ENCODE measurements around the gene NOTCH1.
"Not testable (repeated sequence)": the region's sequence is repeated elsewhere in the genome, so short reads cannot be mapped to it uniquely, and the experiment has no call there.

Gene NOTCH1

GRCh38 chr9:136563646-136564325 is 17.9 kb upstream of the NOTCH1 start:
- no peak for TF ChIP-seq POLR2A (IDR thresholded peaks at IDR 0.05; ENCODE audit: low read depth, low read length)
- DNase-seq (ENCODE audit: insufficient read length, low spot score) (no peak), FAIRE-seq (no peak)

DNA sequence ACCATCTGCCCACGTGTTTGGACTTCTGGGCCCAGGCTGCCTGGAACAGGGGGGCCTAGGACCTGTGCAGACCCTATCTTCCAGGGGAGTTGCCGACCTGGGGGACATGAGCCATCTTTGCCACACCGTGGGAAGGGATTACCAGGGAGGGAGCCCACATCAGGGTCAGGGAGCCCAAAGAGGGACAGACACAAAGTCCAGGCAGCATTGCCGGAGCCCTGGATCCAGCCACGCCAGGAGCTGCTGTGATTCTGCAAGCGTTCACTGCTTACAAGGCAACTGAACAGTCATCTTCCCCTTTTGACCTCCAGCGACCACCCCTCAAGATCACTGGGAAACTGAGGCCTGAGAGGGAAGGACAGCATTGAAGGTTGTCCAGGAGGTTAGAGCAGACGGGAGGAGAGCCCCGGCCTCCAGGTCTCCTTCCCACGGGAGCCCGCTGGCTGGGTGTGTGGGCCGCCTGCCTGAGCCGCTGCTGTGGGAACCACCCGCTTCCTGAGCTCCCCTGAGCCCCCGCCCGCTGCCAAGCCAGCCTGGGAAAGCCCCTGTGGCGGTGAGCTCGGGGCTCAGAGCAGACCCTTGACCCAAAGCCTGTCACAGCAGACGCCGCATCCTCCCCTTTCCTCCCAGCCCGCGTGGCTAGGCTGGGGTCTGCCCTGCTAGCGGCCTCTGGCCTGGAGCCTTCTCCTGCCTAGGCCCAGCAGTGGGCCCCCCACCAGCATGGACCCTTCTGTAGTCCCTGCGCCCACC is 17.1 kb upstream of the NOTCH1 start:
- no peak for FAIRE-seq
- no peak for DNase-seq (ENCODE audit: insufficient read length, low spot score)
- no peak for TF ChIP-seq POLR2A (IDR thresholded peaks at IDR 0.05; ENCODE audit: low read depth, low read length)

DNA sequence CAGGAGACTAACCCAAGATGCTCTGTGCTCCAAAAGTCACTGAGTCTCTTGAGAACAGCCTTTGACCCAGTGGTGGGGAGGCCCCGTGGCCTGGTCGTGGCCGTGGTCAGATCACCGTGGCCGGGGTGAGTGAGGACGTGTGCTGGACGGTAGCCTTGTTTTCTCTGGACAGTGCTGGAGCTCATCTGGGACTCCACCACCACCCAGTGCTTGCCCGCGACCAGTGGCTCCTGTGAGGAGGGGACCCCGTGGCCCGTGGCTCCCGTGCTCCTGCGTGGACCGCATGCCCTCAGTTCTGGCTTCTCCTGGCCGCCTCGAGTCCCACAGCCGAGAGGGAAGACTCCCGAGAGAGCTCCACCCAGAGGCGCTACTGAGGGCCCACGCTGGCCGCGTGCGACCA is 15.9 kb upstream of the NOTCH1 start:
- TF ChIP-seq POLR2A (IDR thresholded peaks at IDR 0.05; ENCODE audit: low read depth, low read length), result no peak
- DNase-seq (ENCODE audit: insufficient read length, low spot score) (no peak), FAIRE-seq (no peak)

- no peak for FAIRE-seq
- no peak for TF ChIP-seq POLR2A (IDR thresholded peaks at IDR 0.05; ENCODE audit: low read depth, low read length)
- no peak for DNase-seq (ENCODE audit: insufficient read length, low spot score)
These were observed 14.7 kb upstream of the NOTCH1 start for GRCh38 chr9:136560586-136560985.

GRCh38 chr9:136559371-136559770 is 13.5 kb upstream of the NOTCH1 start:
- DNase-seq (ENCODE audit: insufficient read length, low spot score), result not testable (repeated sequence)

DNA sequence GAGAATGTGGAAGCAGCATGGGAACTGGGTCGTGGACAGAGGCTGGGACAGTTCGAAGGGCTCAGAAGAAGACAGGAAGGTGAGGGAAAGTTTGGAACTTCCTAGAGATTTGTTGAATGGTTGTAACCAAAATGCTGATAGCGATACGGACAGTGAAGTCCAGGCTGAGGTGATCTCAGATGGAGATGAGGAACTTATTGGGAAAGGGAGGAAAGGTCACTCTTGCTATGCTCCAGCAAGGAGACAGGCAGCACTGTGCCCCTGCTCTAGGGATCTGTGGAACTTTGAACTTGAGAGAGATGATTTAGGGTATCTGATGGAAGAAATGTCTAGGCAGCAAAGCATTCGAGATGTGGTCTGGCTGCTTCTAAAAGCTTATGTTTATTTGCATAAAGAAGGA is 13.0 kb upstream of the NOTCH1 start:
- DNase-seq (ENCODE audit: insufficient read length, low spot score); FAIRE-seq: not testable (repeated sequence)

More at GRCh38 chr9:136559371-136559770, 13.5 kb upstream of the NOTCH1 start:
- not testable (repeated sequence) for FAIRE-seq

DNA sequence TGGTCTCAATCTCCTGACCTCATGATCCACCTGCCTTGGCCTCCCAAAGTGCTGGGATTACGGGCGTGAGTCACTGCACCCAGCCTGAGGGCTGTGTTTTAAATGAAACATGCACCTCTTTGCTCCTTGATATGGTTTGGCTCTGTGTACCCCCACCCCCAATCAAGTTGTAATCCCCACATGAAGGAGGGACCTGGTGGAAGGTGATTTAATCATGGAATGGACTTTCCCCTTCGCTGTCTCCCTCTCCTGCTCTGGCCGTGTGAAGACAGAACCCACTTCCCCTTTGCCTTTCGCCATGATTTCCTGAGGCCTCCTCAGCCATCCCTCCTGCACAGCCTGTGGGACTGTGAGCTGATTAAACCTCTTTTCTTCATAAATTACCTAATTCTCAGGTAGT is 12.5 kb upstream of the NOTCH1 start:
- TF ChIP-seq POLR2A (IDR thresholded peaks at IDR 0.05; ENCODE audit: low read depth, low read length), result no peak
- DNase-seq (ENCODE audit: insufficient read length, low spot score) (no peak), FAIRE-seq (no peak)

DNA sequence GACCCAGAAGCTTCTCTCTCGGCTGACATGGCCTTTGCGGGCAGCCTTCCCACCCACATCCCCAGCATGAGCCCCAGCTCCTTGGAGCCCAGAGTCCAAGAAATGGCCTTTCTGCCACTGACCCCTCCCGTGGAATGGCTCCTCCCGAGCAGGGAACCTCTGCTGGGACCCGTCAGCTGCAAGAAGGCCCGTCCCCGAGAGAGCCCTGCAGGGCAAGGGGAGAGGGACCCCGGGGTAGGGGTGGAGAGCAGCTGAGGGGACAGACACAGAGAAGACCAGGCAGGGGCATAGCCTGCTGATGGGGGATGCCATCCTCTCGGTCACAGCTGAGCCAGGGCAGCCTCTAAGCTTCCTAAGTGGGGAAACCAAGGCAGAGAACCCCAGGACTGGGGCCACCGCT is 11.2 kb upstream of the NOTCH1 start:
- TF ChIP-seq POLR2A (IDR thresholded peaks at IDR 0.05; ENCODE audit: low read depth, low read length), result no peak
- DNase-seq (ENCODE audit: insufficient read length, low spot score), result no peak

GRCh38 chr9:136556166-136556565 is 10.3 kb upstream of the NOTCH1 start:
- FAIRE-seq (no peak), DNase-seq (ENCODE audit: insufficient read length, low spot score) (no peak)
- TF ChIP-seq POLR2A (IDR thresholded peaks at IDR 0.05; ENCODE audit: low read depth, low read length), result no peak

More for the DNA sequence above, 11.2 kb upstream of the NOTCH1 start:
- FAIRE-seq, result no peak

DNA sequence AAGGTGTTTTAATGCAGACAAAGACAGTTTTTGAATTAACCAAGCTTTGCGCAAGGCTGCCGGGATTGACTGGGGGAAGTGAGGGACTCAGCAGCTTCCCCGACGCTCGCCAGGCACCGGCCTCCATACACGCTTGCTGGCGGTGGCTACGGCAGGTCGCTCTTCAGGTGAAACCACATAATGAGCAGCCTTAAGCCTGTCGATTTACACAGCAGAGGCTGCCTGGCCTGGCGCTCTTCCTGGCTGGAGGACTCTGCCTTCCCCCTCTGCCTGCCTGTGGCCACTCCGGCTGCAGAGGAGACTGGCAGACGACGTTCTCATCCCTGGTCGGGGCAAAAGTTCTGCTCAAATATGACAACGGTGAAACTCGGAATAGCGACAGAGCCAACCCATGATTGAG is 9.0 kb upstream of the NOTCH1 start:
- DNase-seq (ENCODE audit: insufficient read length, low spot score) (no peak), FAIRE-seq (no peak)
- TF ChIP-seq POLR2A (IDR thresholded peaks at IDR 0.05; ENCODE audit: low read depth, low read length), result no peak

DNA sequence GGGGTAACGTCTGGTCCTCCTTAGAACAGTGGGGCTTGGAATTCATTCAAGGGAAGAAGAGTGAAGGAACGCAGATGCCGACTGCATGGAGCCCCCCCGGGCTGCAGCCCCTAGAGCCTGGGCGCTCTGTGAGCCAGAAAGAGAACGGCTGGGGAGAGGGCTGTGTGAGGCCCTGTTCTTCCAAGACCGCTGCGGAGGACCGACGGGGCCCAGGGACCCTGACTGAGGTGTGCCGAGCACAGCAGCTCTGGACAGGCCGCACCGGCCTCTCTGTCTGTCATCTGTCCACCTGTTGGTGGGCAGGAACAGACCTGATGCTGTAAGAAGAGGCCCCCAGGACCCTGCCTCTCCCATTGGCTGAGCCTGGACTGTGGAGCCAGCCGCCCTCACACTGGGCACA is 7.7 kb upstream of the NOTCH1 start:
- DNase-seq (ENCODE audit: insufficient read length, low spot score), result no peak
- TF ChIP-seq POLR2A (IDR thresholded peaks at IDR 0.05; ENCODE audit: low read depth, low read length), result no peak
- FAIRE-seq, result no peak

DNA sequence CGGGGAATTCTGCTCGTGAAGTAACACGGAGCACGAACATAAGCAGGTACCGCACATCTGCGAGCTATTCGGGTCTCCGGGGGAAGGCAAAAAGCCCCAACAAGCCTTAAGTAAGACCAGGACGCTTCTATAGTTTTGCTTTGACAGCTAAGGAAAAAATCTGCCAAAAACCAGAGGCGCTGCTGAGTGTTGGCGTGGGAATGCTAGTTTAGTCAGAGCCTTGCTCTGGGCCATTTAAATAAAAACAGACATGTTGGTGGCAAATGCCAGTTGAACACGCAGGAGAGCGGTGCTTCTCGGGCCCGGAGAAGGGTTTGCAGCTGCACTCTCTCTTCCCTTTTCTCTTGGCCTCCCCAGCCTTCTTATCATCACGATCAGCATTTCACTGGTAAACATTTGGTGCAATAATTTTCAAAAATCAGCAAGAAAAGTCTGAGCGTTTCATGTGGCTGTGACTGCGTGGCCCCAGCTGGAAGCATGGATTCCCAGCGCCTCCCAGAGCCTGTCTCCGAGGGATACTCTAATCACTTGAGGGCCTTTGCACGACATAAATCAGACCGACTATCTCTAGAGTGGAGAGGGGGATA is 6.4 kb upstream of the NOTCH1 start:
- no peak for TF ChIP-seq POLR2A (IDR thresholded peaks at IDR 0.05; ENCODE audit: low read depth, low read length)
- FAIRE-seq (no peak), DNase-seq (ENCODE audit: insufficient read length, low spot score) (no peak)

- DNase-seq (ENCODE audit: insufficient read length, low spot score), result peak; percentile 99
- peak; percentile 38 for FAIRE-seq
These were observed 5.7 kb upstream of the NOTCH1 start for GRCh38 chr9:136551401-136552116.

More at GRCh38 chr9:136551401-136552116, 5.7 kb upstream of the NOTCH1 start:
- no peak for TF ChIP-seq POLR2A (IDR thresholded peaks at IDR 0.05; ENCODE audit: low read depth, low read length)

Data from H54 (cell line).